ENCODE data around the gene ARMH3. TPM values are rescaled to one million over a fixed set of nuclear protein-coding genes. Genes with fewer than 3 reads are reported as not detected.
A peak's percentile ranks its signal among the peaks of the same experiment; 100 is the strongest.

The ARMH3 gene
- polyA plus RNA-seq, 4 donors, result 14.9 to 20.9 (median 19.4) TPM

- no peak for DNase-seq (ENCODE audit: low read depth in 4 of 4, low spot score in 3 of 4)
Measured at GRCh38 chr10:101950213-101950612, 105.8 kb downstream of the ARMH3 start.

GRCh38 chr10:101941871-101942270, 114.1 kb downstream of the ARMH3 start:
- DNase-seq (ENCODE audit: low read depth in 4 of 4, low spot score in 3 of 4), result no peak

GRCh38 chr10:101940916-101941315, 115.1 kb downstream of the ARMH3 start:
- no peak for DNase-seq (ENCODE audit: low read depth in 4 of 4, low spot score in 3 of 4)

GRCh38 chr10:101939729-101940128, 116.2 kb downstream of the ARMH3 start:
- DNase-seq (ENCODE audit: low read depth in 4 of 4, low spot score in 3 of 4), result no peak

GRCh38 chr10:101939008-101939648, 116.8 kb downstream of the ARMH3 start:
- DNase-seq (ENCODE audit: low read depth in 4 of 4, low spot score in 3 of 4), result no peak

- peak in 1 of 4 donors; percentile 30 for DNase-seq (ENCODE audit: low read depth in 4 of 4, low spot score in 3 of 4)
Measured at GRCh38 chr10:101938305-101939007, 117.5 kb downstream of the ARMH3 start.

- no peak for DNase-seq (ENCODE audit: low read depth in 4 of 4, low spot score in 3 of 4)
Measured at GRCh38 chr10:101935431-101935830, 120.5 kb downstream of the ARMH3 start.

GRCh38 chr10:101934686-101935305, 121.2 kb downstream of the ARMH3 start:
- DNase-seq (ENCODE audit: low read depth in 4 of 4, low spot score in 3 of 4), result no peak

- no peak for DNase-seq (ENCODE audit: low read depth in 4 of 4, low spot score in 3 of 4)
Measured at GRCh38 chr10:101933976-101934375, 122.0 kb downstream of the ARMH3 start.

GRCh38 chr10:101932183-101932582, 123.8 kb downstream of the ARMH3 start:
- no peak for DNase-seq (ENCODE audit: low read depth in 4 of 4, low spot score in 3 of 4)

GRCh38 chr10:101925027-101925426, 130.9 kb downstream of the ARMH3 start:
- DNase-seq (ENCODE audit: low read depth in 4 of 4, low spot score in 3 of 4), result no peak

- DNase-seq (ENCODE audit: low read depth in 4 of 4, low spot score in 3 of 4), result no peak
Measured at GRCh38 chr10:101923256-101923655, 132.7 kb downstream of the ARMH3 start.

- DNase-seq (ENCODE audit: low read depth in 4 of 4, low spot score in 3 of 4), result no peak
Measured at GRCh38 chr10:101922846-101923245, 133.1 kb downstream of the ARMH3 start.

GRCh38 chr10:101920546-101920945, 135.4 kb downstream of the ARMH3 start:
- DNase-seq (ENCODE audit: low read depth in 4 of 4, low spot score in 3 of 4), result no peak

GRCh38 chr10:101919026-101919770, 136.8 kb downstream of the ARMH3 start:
- no peak for DNase-seq (ENCODE audit: low read depth in 4 of 4, low spot score in 3 of 4)

GRCh38 chr10:101912561-101913179, 143.3 kb downstream of the ARMH3 start:
- DNase-seq (ENCODE audit: low read depth in 4 of 4, low spot score in 3 of 4), result no peak

GRCh38 chr10:101906586-101907183, 149.3 kb downstream of the ARMH3 start:
- DNase-seq (ENCODE audit: low read depth in 4 of 4, low spot score in 3 of 4), result no peak

GRCh38 chr10:101905251-101905650, 150.7 kb downstream of the ARMH3 start:
- DNase-seq (ENCODE audit: low read depth in 4 of 4, low spot score in 3 of 4), result no peak

- no peak for DNase-seq (ENCODE audit: low read depth in 4 of 4, low spot score in 3 of 4)
Measured at GRCh38 chr10:101903827-101904550, 152.0 kb downstream of the ARMH3 start.

- no peak for DNase-seq (ENCODE audit: low read depth in 4 of 4, low spot score in 3 of 4)
Measured at GRCh38 chr10:101902820-101903145, 153.2 kb downstream of the ARMH3 start.
